IMR-90 (cell line): ENCODE data around the gene UGGT1. TPM values are rescaled to one million over a fixed set of nuclear protein-coding genes. Genes with fewer than 3 reads are reported as not detected.

Experiments used
- ATAC-seq: fragments of 200-7000 bp; cut with Tn5 transposase; 2 replicates; pipeline ENCODE4 v1.9.1; 2020; ENCODE audit warnings: low read depth, mild to moderate bottlenecking, moderate library complexity
- BruUV-seq: library from RNA; stranded (reverse); fragments of 400-500 nt; replicated peaks from 2 replicates; lab custom pipeline; 2021; lab: Mats Ljungman, UMichigan
- CTCF ChIA-PET: fragments of 300-600 bp; formaldehyde crosslinking; extraction: SDS; loops from one replicate; lab custom pipeline; 2021; ENCODE audit warnings: antibody characterized with exemption; lab: Yijun Ruan, JAX
- POLR2A ChIA-PET: fragments of 300-600 bp; sonication (Branson Sonifier 250); formaldehyde crosslinking; loops from one replicate; lab custom pipeline; 2022; ENCODE audit warnings: antibody characterized with exemption; ENCODE audit not compliant: unreplicated experiment; lab: Charles Lee
- DNase-seq: peaks from one replicate; pipeline ENCODE4 v3.0.0; 2013
- H2AFZ ChIP-seq: replicated peaks from 2 replicates; pipeline ENCODE3; 2013; ENCODE audit warnings: low read length, mild to moderate bottlenecking; ENCODE audit not compliant: poor library complexity
- H2AK5ac ChIP-seq: 2 replicates; pipeline ENCODE4 v1.6.1; 2013; ENCODE audit warnings: low read depth, low read length, inconsistent platforms
- H2AK9ac ChIP-seq: replicated peaks from 2 replicates; pipeline ENCODE3; 2013; ENCODE audit warnings: mild to moderate bottlenecking, low read depth, low read length, moderate library complexity; ENCODE audit not compliant: poor library complexity
- H2BK120ac ChIP-seq: 2 replicates; pipeline ENCODE4 v1.6.1; 2013; ENCODE audit warnings: low read depth, low read length, inconsistent platforms
- H2BK15ac ChIP-seq: 3 replicates; pipeline ENCODE4 v1.6.1; 2013; ENCODE audit warnings: low read depth, low read length, inconsistent platforms
- H2BK20ac ChIP-seq: 2 replicates; pipeline ENCODE4 v1.6.1; 2013; ENCODE audit warnings: low read depth, mild to moderate bottlenecking, inconsistent platforms, low read length, moderate library complexity
- H2BK5ac ChIP-seq: 2 replicates; pipeline ENCODE4 v1.6.1; 2013; ENCODE audit warnings: mild to moderate bottlenecking, low read depth, low read length, inconsistent platforms; ENCODE audit not compliant: poor library complexity, severe bottlenecking
- H3K14ac ChIP-seq: replicated peaks from 2 replicates; pipeline ENCODE4 v1.6.1; 2013; ENCODE audit warnings: low read depth, low read length, inconsistent platforms
- H3K18ac ChIP-seq: 2 replicates; pipeline ENCODE4 v1.6.1; 2013; ENCODE audit warnings: low read depth, low read length, control low read depth
- H3K23ac ChIP-seq: 2 replicates; pipeline ENCODE4 v1.6.1; 2013; ENCODE audit warnings: low read depth, low read length, inconsistent platforms
- H3K27ac ChIP-seq: 2 replicates; pipeline ENCODE4 v1.5.1; 2013; ENCODE audit warnings: mild to moderate bottlenecking, control low read depth, low read length; ENCODE audit not compliant: insufficient read depth
- H3K27me3 ChIP-seq: 2 replicates; pipeline ENCODE4 v1.6.1; 2013; ENCODE audit warnings: low read length; ENCODE audit not compliant: control insufficient read depth, insufficient read depth
- H3K36me3 ChIP-seq: 2 replicates; pipeline ENCODE4 v1.6.1; 2013; ENCODE audit warnings: low read length, mixed read lengths; ENCODE audit not compliant: control insufficient read depth, insufficient read depth
- H3K4ac ChIP-seq: 2 replicates; pipeline ENCODE4 v1.6.1; 2013; ENCODE audit warnings: low read depth, low read length, inconsistent platforms
- H3K4me1 ChIP-seq: 2 replicates; pipeline ENCODE4 v1.6.1; 2013; ENCODE audit warnings: low read length, mixed read lengths; ENCODE audit not compliant: control insufficient read depth, insufficient read depth
- H3K4me2 ChIP-seq: 2 replicates; pipeline ENCODE4 v1.6.1; 2013; ENCODE audit warnings: low read depth, mild to moderate bottlenecking, control low read depth, low read length, moderate library complexity
- H3K4me3 ChIP-seq: 2 replicates; pipeline ENCODE4 v1.5.1; 2013; ENCODE audit warnings: low read depth, mild to moderate bottlenecking, control low read depth, low read length, moderate library complexity; ENCODE audit not compliant: insufficient read depth
- H3K56ac ChIP-seq: 2 replicates; pipeline ENCODE4 v1.6.1; 2013; ENCODE audit warnings: low read length, inconsistent platforms; ENCODE audit not compliant: insufficient read depth; ENCODE audit errors: extremely low read depth
- H3K79me1 ChIP-seq, 2 experiments: 2 replicates each; pipeline ENCODE4 v1.6.1; 2013; ENCODE audit warnings: low read length in 2 of 2, inconsistent platforms in 1 of 2, low read depth in 1 of 2
- H3K9ac ChIP-seq: 2 replicates; pipeline ENCODE4 v1.6.1; 2013; ENCODE audit warnings: low read depth, low read length, control low read depth
- H3K9me1 ChIP-seq: 2 replicates; pipeline ENCODE4 v1.6.1; 2013; ENCODE audit warnings: low read length, inconsistent platforms; ENCODE audit not compliant: insufficient read depth
- H3K9me3 ChIP-seq: 2 replicates; pipeline ENCODE4 v1.6.1; 2013; ENCODE audit warnings: low read length; ENCODE audit not compliant: control insufficient read depth, insufficient read depth
- H4K20me1 ChIP-seq: 2 replicates; pipeline ENCODE4 v1.6.1; 2013; ENCODE audit warnings: low read length, inconsistent platforms; ENCODE audit not compliant: insufficient read depth
- H4K5ac ChIP-seq: 2 replicates; pipeline ENCODE4 v1.6.1; 2013; ENCODE audit warnings: mild to moderate bottlenecking, low read depth, low read length, control low read depth
- H4K8ac ChIP-seq, 2 experiments: 2 replicates each; pipeline ENCODE4 v1.6.1; 2013; ENCODE audit warnings: low read depth in 2 of 2, low read length in 2 of 2, control low read depth in 1 of 2, inconsistent platforms in 1 of 2
- H4K91ac ChIP-seq: 2 replicates; pipeline ENCODE4 v1.6.1; 2013; ENCODE audit warnings: low read depth, low read length, inconsistent platforms; ENCODE audit not compliant: insufficient read depth
- CEBPB ChIP-seq: IDR thresholded peaks from 2 replicates; pipeline ENCODE4 v1.6.1; 2012; ENCODE audit warnings: low read depth, low read length, improper control_type of control experiment
- FOS ChIP-seq: fragments of 150-350 bp; IDR thresholded peaks from 2 replicates; pipeline ENCODE4 v1.6.1; 2016; ENCODE audit warnings: low read depth, low read length
- MAZ ChIP-seq: IDR thresholded peaks from 2 replicates; pipeline ENCODE4 v1.6.1; 2012; ENCODE audit warnings: low read depth, mild to moderate bottlenecking, low read length, improper control_type of control experiment, moderate library complexity, borderline replicate concordance
- NFE2L2 ChIP-seq: fragments of 150-350 bp; IDR thresholded peaks from 2 replicates; pipeline ENCODE4 v1.6.1; 2016; ENCODE audit warnings: low read depth, mild to moderate bottlenecking, low read length
- POLR2A ChIP-seq: IDR thresholded peaks from 2 replicates; pipeline ENCODE4 v1.6.1; 2012; ENCODE audit warnings: mild to moderate bottlenecking, low read depth, low read length
- RAD21 ChIP-seq: IDR thresholded peaks from 2 replicates; pipeline ENCODE4 v1.6.1; 2012; ENCODE audit warnings: low read length, improper control_type of control experiment
- SMC3 ChIP-seq: fragments of 150-350 bp; IDR thresholded peaks from 2 replicates; pipeline ENCODE4 v1.6.1; 2016; ENCODE audit warnings: low read depth, mild to moderate bottlenecking, antibody characterized with exemption, low read length, moderate library complexity
- WGBS, 2 experiments: methylation state at CpG; one replicate each; pipeline versions ENCODE4 v1.1.5 to v1.1.7; 2013; ENCODE audit warnings: missing lambda C conversion rate in 2 of 2; ENCODE audit not compliant: insufficient read length in 1 of 2; ENCODE audit errors: extremely low coverage in 2 of 2; 5-methylcytosine and 5-hydroxymethylcytosine counted together
- dilution Hi-C: fragments of 300-500 bp; cut with HindIII; formaldehyde crosslinking; loops from one replicate; pipeline ENCODE4 v1.14.3; 2018; ENCODE audit warnings: low sequenced_read_pairs; ENCODE audit not compliant: unreplicated experiment
- in situ Hi-C: fragments of 300-500 bp; cut with MboI; formaldehyde crosslinking; loops from 3 replicates; pipeline ENCODE4 v1.14.3; 2019; ENCODE audit warnings: low sequenced_read_pairs, inconsistent platforms, mixed read lengths
- intact Hi-C: fragments of 100-400 bp; cut with micrococcal nuclease; formaldehyde crosslinking; loops from 2 replicates; pipeline ENCODE4 v1.10.0; 2022
- polyA plus RNA-seq, 3 experiments: library from polyadenylated mRNA; depleted of rRNA; stranded (reverse); fragments of >200 nt; gene quantifications; 2 replicates each; pipeline ENCODE4 v1.2.3, GENCODE V29; 2012; ENCODE audit warnings: low replicate concordance in 1 of 3
- total RNA-seq: library from RNA; depleted of rRNA; stranded (reverse); fragments of >200 nt; gene quantifications from 2 replicates; pipeline ENCODE4 v1.2.3, GENCODE V29; 2012
- TF ChIP-seq, protein P1 (sequence below): fragments of 150-350 bp; IDR thresholded peaks from 2 replicates; pipeline ENCODE4 v1.6.1; 2017; ENCODE audit warnings: mild to moderate bottlenecking, antibody characterized with exemption, low read length, low read depth
- TF ChIP-seq, protein P2 (sequence below): conservative IDR thresholded peaks from 2 replicates; pipeline ENCODE4 v1.5.1; 2012; ENCODE audit warnings: mild to moderate bottlenecking, low read depth, low read length, improper control_type of control experiment

The UGGT1 gene
- total and polyA plus RNA-seq, 2 of the 4 experiments (the other 2 are of a cell fraction) = 26.1 to 71.3 TPM

DNA sequence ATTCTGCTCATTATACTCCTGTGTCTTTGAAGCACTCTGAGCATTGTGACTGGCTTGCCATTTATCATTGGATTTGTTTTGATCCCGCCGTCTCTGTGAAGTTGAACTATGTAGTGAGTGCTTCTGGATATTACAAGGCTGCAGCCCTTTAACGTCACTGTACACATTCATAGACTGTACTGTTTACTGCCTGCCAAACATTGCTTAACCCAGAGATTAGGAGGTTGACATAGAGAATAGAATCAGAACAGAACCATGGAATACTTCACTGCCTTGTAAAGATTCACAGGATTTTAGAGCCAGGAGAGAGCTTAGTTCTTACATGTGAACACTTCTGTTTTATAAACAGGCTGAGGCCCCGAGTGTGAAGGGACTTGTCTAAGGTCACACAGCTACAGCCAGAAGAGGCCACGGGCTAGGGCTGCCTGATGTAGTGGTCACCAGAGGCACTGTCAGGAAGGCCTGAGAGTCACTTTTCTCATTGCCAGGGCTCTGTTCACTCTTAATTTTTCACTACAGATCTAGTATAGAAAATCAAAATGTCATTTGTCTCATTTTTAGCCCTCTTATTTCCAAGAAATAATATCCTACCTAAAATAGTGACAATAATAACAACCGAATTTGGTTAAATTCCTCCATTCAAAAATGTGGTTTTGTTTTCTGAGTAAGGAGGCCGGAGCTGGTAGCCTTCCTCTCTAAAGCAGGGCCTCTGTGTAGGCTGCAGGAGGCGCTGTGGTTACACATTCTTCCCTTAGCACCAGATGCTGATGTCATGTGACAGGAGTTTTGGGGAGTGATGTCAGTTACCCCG lies 87.9 kb downstream of the UGGT1 start:
- BruUV-seq = no TSS peak
- no peaks in the 10 kb centered on the region for H4K20me1 ChIP-seq
- ChIA-PET CTCF (interaction anchor here (0.5 to 1.3 kb wide), 5 partner anchors 9 to 1671 kb away, joined by 3 to 5 read pairs (median 3); partner anchors contain the start of gene UGGT1), POLR2A (no interaction called here)
- peak overlapping the region; percentile 80; the same call in 1 of the 2 replicates for H3K4ac ChIP-seq
- DNase-seq (peak; percentile 89), ATAC-seq (peak; percentile 79)
- H3K23ac ChIP-seq = 0 out of 2 replicates have a peak overlapping the region, but pooled peaks have one; percentile 2
- peak overlapping the region; percentile 27 for H4K91ac ChIP-seq
- peaks cover 13% of the 10 kb centered on the region for H3K4me1 ChIP-seq
- H3K14ac ChIP-seq = no peak overlapping the region
- no peak overlapping the region for H2AK9ac ChIP-seq
- H3K79me1 ChIP-seq = peaks cover 0 to 17% of the 10 kb centered on the region in 2 experiments; a peak in 3 of 4 replicates
- in situ Hi-C loops (no loop called here), dilution Hi-C loops (no loop called here), intact Hi-C loops (loop anchor here (1.0 to 2.0 kb wide), 3 partner anchors 54 to 1670 kb away; no protein-coding TSS in a partner anchor)
- 0 out of 3 replicates have a peak overlapping the region, but pooled peaks have one; percentile 2 for H2BK15ac ChIP-seq
- no peak overlapping the region for H4K5ac ChIP-seq
- H3K4me3 ChIP-seq = no peak overlapping the region
- no peaks in the 10 kb centered on the region for H3K9me3 ChIP-seq
- TF ChIP-seq, protein P1, sequence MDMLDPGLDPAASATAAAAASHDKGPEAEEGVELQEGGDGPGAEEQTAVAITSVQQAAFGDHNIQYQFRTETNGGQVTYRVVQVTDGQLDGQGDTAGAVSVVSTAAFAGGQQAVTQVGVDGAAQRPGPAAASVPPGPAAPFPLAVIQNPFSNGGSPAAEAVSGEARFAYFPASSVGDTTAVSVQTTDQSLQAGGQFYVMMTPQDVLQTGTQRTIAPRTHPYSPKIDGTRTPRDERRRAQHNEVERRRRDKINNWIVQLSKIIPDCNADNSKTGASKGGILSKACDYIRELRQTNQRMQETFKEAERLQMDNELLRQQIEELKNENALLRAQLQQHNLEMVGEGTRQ = peak; percentile 85
- TF ChIP-seq, protein P2, sequence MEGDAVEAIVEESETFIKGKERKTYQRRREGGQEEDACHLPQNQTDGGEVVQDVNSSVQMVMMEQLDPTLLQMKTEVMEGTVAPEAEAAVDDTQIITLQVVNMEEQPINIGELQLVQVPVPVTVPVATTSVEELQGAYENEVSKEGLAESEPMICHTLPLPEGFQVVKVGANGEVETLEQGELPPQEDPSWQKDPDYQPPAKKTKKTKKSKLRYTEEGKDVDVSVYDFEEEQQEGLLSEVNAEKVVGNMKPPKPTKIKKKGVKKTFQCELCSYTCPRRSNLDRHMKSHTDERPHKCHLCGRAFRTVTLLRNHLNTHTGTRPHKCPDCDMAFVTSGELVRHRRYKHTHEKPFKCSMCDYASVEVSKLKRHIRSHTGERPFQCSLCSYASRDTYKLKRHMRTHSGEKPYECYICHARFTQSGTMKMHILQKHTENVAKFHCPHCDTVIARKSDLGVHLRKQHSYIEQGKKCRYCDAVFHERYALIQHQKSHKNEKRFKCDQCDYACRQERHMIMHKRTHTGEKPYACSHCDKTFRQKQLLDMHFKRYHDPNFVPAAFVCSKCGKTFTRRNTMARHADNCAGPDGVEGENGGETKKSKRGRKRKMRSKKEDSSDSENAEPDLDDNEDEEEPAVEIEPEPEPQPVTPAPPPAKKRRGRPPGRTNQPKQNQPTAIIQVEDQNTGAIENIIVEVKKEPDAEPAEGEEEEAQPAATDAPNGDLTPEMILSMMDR = peak; percentile 95
- TF ChIP-seq NFE2L2 (no peak), SMC3 (peak; percentile 73), FOS (peak; percentile 32; the same call in 1 of the 2 replicates), POLR2A (no peak), RAD21 (peak; percentile 89), MAZ (peak; percentile 38; the same call in 1 of the 2 replicates), CEBPB (peak; percentile 89)
- peak overlapping the region; percentile 30 for H3K4me2 ChIP-seq
- H4K8ac ChIP-seq = peak overlapping the region in 1 of 2 experiments; percentile 53; a peak in 2 of 4 replicates
- H2BK20ac ChIP-seq = peak overlapping the region; percentile 80; the same call in 1 of the 2 replicates
- H3K27me3 ChIP-seq = no peaks in the 10 kb centered on the region
- WGBS, 2 experiments = no CpG with 5 or more reads among the region's 9 CpGs
- peaks cover 10% of the 10 kb centered on the region for H3K9me1 ChIP-seq
- H3K36me3 ChIP-seq = peaks cover 26% of the 10 kb centered on the region
- no peak overlapping the region for H2AFZ ChIP-seq
- peak overlapping the region; percentile 41 for H2BK120ac ChIP-seq
- peak overlapping the region; percentile 8; the same call in 1 of the 2 replicates for H3K56ac ChIP-seq
- H3K18ac ChIP-seq = peak overlapping the region; percentile 75
- H3K9ac ChIP-seq = peak overlapping the region; percentile 12; the same call in 1 of the 2 replicates
- peak overlapping the region; percentile 88; the same call in 1 of the 2 replicates for H3K27ac ChIP-seq
- H2BK5ac ChIP-seq = peak overlapping the region; percentile 68
- H2AK5ac ChIP-seq = peak overlapping the region; percentile 26
